ENCODE results near the gene PIGR.

PIGR gene

DNA sequence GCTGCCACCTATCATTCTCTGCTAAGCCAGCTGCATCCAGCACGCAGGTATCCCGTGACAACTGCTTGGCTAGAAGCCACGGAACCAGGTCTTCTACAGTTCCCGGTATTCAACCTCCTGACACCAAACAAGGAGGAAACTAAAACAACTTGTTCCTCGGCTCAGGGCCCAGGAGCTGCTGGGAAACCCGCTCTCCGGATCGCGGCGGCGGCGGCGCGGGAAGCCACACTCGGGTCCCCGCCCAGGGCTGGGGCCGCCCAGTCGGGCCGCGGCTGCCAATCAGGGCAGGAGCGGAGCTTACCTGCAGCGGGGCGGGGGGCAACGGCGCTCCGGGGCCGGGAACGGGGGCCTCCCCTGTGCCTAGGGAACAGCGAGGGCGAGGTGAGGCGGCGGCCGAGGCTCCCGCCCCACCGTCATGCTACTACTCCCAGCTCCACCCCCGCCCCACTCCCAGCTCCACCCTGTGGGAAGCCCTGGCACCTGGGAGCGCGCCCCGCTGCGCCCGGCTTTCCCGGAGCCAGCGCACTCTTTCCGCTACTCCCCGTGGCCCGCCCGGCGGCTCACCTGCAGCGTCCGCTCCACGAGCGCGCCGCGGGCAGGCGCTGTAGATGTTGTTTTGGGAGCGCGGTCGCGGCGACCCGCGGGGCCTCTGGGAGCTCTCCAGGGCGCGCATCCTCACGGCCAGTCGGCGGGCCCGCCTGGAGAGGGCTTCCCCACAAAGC is 36.9 kb downstream of the PIGR start:
- peak; percentile 82 to 91 for DNase-seq

DNA sequence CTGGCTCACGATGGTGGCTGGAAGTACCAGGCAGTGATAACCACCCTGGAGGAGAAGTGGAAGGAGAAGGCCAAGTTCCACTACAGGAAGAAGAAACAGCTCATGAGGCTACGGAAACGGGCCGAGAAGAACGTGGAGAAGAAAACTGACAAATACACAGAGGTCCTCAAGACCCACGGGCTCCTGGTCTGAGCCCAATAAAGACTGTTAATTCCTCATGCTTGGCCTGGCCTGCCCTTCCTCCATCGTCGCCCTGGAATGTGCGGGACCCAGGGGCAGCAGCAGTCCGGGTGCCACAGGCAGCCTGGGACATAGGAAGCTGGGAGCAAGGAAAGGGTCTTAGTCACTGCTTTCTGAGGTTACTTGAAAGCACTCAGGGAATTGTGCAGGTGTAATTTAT is 38.2 kb downstream of the PIGR start:
- DNase-seq, result no peak

DNA sequence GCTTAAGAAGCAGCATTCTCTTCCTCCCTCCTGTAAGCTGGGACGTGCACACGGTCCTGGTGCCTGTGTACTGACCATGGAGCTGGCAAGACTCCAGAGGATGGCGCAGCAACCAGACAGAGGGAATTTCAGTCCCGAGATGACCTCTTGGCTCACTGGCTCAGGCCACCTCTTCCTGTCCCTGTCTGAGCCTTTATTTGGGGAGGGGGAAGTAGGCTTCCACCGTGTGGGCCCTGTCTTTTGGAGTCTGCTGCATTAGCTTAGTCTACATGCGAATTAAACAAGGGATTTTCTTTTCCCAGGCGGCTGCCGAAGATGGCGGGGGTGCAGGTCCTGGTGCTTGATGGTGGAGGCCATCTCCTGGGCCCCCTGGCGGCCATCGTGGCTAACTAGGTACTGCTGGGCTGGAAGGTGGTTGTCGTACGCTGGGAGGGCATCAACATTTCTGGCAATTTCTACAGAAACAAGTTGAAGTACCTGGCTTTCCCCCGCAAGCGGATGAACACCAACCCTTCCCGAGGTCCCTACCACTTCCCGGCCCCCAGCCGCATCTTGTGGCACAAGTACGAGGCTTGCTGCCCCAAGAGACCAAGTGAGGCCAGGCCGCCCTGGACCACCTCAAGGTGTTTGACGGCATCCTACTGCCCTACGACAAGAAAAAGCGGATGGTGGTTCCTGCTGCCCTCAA is 38.8 kb downstream of the PIGR start:
- no peak for DNase-seq

- no peak for DNase-seq
These were observed 40.7 kb downstream of the PIGR start for GRCh38 chr1:206905295-206906164.

DNA sequence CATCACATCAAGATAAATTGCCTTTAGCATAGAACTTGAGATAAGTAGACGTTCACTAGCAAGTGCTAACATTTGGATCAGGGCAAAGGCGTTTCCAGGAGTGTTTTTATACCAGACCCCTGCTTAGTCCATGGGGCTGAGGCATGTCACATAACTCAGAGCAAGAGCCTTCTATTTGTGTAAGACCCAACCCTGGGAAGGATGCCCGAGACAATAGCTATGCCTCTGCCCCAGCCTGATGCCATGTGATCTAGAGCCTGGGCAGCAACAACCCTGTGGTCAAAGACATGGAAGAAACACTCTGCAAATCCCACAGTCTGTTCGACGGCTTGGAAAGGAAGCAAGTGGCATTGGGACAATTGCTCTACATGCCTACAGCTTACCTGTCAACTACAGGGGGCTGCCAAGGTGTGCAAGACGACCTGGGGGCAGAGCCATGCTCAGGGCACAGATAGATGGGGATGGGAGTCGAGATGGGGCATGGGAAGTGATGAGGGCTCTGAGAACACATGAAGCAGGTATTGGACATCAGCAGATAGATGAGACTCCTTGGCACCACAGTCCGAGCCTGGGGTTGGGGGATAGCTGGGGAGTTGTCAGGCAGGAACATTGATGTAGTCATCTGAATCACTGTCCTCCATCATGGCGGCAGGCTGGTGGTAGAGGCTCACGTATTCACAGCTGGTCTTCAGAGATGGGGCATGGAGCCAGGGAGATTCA is 41.7 kb downstream of the PIGR start:
- no peak for DNase-seq

GRCh38 chr1:206903687-206904086 is 42.6 kb downstream of the PIGR start:
- no peak for DNase-seq

DNA sequence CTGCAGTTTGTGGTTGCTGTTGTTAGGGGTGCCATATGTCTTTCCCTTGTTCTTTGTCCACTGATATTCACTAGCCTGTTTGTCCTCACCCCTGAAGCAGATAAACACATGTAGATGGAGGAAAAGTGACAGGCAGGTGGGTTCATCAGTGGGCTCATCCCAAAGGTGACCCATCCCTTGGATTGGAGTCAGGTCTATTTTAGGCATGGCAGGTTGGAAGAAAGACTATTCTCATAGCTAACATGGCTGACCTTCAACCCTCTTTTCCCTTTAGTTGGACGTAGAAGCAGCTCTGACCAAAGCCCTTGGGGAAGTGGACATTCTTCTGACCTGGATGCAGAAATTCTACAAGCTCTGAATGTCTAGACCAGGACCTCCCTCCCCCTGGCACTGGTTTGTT is 43.6 kb downstream of the PIGR start:
- no peak for DNase-seq

DNA sequence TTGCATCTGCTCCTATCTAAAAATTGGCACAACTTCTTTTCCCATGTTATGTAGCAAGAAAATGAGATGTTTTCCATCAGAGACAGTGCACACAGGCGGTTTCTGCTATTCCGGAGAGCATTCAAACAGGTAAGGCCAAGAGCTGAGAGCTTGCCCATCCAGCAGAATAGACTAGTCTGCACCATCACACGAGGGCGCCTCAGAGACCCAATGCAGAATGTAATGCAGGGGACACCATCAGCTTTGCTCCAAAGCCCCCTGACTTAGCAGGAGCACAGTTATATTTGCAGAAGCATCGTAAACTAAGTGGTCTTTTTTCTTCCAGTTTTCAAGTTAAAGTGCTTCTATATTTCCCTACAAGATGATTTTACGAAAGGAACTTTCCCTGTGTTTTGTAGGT is 44.3 kb downstream of the PIGR start:
- no peak for DNase-seq

GRCh38 chr1:206900149-206900548 is 46.1 kb downstream of the PIGR start:
- DNase-seq, result no peak

DNA sequence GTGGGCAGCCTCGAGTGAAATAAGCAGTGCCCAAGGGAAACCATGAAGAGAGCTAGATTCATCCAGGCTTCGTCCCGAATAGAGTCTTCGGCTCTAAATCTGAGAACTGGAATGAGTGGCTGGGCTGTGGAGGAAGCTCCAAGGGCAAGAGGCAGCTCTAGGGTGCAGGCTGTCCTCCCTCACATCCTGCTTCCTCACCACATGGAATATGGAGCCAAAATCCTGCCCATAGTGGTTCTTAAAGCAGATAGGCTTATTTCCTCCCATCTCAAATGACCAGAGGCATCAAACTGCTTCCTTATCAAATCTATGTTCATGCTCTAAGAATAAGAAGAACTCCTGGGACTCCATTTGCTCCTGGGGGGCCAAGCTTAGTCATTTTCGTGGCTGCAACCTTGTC is 46.5 kb downstream of the PIGR start:
- DNase-seq, result no peak

DNA sequence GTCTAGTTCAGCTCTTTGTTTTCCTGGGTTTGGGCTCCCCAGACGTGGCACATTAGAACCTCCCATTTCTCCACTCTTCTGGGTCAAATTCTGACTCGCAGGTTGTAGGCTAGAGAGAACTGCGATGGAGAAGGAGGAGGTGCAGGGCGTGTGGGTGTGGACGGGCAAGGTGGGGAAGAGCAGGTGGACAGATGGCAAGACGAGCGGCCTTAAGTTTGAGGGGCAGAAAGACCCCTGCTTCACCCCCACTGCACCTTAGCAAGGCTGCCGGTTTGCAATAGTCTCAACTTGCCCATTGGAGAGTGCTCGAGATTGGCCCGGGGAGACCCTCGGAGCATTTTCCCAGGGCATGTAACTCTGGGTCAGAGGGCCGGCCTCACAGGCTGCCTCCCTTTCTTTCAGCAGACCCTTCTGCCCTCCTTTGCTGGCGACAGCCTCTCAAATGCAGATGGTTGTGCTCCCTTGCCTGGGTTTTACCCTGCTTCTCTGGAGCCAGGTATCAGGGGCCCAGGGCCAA is 47.3 kb downstream of the PIGR start:
- DNase-seq, result no peak

DNA sequence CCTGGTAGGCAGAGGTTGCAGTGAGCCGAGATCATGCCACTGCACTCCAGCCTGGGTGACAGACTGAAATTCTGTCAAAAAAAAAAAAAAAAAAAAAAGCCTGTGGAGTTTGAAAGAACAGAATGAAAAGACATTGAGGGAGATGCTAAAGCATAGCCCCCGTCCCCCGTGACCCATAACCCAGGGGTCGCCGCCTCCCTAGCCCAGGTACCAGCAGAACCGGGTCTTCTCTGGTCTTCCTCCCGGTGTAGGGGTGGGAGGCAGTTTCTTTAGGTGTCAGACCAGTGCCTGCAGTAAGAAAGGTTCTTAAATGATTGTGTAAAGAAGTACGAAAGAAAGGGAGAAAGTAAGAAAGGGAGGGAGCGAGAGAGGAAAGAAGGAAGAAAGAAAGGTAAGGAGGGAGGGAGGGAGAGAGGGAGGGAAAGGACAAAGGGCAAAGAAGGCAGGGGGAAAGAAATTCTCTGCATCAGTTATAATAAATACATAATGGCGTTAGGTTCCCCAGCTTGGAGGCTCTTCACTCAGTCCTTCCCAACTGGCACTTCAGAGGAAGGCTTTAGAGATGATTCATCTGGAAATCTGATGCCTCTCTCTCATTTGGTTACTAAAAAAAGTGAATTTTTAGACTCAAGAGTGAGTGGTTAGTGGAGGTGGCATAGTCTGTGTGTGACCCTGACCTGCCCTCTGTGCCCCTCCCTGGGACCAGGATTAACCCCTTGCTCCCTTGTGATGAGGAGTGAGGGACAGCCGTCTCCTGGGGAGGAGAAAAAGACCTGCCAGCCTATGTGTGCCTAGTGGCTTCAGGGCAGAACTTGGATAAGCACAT is 48.0 kb downstream of the PIGR start:
- DNase-seq, result no peak

DNA sequence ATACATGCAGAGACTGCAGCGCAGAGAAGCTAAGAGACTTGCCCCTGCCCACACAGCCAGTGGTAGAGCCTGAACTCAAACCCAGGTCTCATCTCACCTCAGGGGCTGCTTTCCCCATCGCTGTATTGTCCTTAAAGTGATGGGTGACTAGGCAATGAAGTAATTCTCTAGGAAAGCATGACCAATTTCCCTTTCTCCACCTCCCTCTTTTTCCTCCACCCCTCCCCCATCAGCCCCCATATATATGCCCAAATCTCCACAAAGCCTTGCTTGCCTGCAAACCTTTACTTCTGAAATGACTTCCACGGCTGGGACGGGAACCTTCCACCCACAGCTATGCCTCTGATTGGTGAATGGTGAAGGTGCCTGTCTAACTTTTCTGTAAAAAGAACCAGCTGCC is 49.1 kb downstream of the PIGR start, which contains the start of gene IL24:
IL24 (plus strand) TSS at position 269 of the 400 bp plus-strand sequence. CDS start 390 bp downstream, outside the sequence.
- no peak for DNase-seq

DNA sequence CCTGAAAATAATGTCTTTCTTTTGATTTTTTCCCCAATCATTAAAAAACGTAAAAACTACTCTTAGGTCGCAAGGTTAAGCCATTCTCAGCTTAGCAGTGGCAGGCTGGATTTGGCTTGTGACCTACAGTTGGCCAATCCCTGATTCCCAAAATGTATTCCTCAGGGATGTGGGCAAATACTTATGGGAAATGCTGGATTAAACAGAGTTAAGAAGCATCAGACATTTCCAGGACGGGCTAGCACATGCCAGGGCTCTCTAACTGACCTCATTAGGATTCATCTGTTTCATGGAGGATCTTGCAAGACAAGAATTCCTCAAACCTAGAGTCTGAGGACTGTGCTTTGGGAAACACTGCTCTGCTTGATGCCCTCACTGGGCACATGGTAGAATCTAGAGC is 50.0 kb downstream of the PIGR start:
- DNase-seq, result no peak

- no peak for DNase-seq
These were observed 50.4 kb downstream of the PIGR start for GRCh38 chr1:206895837-206896242.

GRCh38 chr1:206895325-206895724 is 50.9 kb downstream of the PIGR start:
- peak; percentile 63 to 69 for DNase-seq

DNA sequence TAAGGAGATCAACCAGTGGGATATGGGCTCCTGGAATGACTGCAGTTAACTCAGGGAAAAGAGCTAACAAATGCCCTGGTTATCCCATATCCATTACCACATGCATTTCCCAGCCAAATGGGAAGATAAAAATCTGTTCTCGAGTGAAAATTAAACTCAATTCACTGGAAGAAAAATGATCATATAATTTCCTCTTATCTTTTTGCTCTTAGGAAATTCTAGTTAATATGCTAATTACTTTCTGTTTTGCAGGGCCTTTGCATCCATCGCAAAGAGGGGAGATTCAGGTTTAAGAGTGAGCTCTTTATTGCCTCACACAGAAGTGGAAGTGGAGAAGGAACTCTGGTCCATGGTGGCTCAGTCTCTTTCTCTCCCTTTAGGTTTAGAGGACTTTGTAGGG is 52.9 kb downstream of the PIGR start:
- no peak for DNase-seq

GRCh38 chr1:206892351-206892984 is 53.8 kb downstream of the PIGR start:
- no peak for DNase-seq

- DNase-seq, result no peak
These were observed 54.9 kb downstream of the PIGR start for GRCh38 chr1:206891412-206891811.

DNA sequence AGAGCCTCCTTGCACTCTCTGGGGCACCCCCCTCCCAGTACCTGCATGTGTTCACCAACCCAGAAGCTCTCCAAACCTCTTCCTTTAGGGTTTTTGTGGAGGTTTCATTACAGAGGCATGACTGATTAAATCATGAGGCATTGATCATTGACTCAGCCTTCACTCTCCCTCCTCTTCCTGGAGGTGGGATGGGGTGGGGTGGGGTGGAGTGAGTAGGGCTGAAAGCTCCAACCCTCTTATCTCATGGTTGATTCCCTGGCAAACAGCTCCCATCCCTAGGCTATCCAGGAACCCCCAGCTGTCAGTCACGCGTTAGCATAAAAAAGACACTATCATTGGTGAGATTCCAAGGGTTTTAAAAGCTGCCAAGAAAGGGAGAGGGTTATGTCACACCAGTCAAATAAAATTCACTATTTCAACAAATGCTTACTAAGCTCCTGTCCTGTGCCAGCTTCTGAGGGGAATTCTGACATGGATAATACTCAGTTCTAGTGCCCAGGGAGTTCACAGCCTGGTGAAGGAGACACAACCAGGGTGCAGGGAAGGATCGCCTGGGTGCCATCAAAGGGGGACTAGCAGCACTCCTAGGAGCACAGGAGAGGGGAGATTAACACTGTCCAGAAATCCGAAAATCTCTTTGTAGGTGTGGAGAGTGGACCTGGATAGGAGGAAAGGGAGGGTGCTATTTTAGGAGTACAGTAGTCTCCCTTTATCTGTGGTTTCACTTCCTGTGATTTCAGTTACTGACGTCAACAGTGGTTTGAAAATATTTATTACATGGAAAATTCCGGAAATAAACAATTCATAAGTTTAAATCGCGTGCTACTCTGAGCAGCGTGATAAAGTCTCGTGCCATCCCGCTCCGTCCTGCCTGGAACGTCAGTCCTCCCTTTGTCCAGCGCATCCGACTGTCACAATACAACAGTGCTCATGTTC is 55.9 kb downstream of the PIGR start:
- DNase-seq, result no peak
